HG03175 (cell line): ENCODE measurements around the gene GLI1.

ENCODE experiments used
- ATAC-seq: cut with Tn5 transposase; IDR thresholded peaks from one replicate; pipeline ENCODE4 v1.9.1; 2021; ENCODE audit warnings: mild to moderate bottlenecking, moderate library complexity; ENCODE audit not compliant: unreplicated experiment

GLI1 gene

DNA sequence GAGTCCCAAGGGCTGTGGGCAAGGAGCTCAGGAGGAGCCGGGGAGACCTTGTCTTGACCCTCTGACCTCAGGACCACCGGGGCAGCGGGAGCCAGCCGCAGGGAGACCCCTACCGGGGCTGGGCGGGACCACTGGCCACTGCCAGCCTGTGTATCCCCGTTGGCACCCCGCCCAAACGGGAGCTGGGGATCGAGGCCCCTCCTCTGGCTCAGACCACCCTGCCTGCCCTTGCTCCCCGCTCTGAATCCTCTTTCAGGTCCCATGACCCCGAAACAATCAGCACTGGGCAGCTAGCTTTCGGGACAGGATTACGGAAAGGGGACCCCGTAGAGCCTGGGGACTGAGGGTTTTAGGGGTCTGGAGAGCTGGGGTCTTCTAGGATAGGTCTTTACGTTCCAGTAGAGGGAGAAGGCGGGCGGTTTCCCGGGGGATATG is 1.3 kb downstream of the GLI1 start:
- no peak for ATAC-seq

DNA sequence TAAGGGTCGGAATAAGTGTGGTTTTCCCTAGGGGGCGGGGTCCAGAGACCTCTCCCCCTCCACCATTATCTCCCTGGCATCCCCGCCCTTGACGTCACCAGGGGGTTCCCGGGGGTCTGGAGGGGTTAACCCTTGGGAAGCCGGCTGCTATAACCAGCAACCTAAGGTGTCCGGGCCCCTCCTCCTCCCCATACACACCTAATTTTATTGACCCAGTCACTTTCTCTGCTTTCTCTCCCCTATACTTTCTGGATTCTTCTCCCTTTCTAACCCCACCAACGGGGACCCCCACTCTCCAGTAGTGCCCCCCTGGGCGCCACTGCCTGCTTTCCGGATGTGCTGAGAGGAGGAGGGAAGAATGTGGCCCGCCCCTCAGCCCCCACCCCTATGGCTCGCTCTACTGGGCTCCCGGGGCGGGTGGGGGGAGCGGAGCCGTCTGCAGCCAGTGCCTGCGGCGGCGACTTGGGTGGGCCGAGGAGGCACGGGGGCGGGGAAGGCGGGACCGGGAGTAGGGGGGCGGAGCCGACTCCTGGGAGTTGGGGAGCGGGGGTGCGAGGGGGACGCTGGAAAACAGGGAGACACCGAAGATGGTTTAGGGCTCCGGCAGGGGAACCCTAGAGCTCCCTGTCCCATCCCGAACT is 1.8 kb downstream of the GLI1 start:
- no peak for ATAC-seq

DNA sequence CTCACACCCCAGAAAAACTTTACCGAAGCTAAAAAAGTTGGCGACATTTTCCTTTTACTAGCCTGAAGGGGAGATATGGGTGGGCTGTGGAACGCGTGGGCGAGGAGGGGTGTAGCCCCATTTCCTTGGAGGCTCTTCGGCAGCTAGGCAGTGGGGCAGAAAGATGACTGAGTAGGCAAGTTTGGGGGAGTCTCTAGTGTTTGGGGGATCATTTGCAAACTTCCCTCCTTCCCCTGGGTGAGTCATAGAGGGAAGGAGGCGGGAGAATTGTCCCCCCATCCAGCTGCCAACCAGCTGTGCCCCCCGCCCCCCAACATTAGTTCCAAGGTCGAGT is 2.3 kb downstream of the GLI1 start:
- ATAC-seq = no peak

DNA sequence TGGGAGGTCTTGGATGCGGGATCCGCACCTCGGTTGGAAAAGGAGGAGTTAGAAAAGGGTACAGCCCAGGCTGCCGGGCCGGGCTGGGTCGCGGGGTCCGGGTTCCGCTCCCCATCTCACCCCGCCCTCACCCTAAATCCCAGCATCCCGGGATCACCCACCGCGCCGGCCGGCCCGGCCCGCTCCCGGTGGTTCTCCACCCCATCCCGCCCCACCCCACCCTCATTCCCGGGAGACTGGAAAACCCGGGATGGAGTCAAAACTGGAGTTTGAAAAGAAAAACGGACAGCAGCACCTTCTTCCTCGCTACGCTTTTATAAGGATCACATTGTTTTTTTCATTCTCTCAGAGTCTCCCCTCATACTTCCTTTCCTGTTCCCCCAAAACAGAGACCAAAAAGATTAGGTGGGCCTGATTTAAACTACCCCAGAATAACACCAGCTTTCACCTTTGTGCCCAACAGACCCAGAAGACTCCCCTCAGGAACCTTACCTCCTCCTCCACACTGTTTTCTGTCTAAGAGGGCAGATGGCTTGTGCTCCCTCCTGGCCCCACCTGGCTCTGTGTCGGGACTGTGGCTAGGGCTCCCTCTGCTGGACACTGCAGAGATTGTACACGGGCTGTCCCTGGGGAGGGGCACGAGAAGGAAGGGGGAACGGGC is 2.8 kb downstream of the GLI1 start:
- ATAC-seq = peak; percentile 70

DNA sequence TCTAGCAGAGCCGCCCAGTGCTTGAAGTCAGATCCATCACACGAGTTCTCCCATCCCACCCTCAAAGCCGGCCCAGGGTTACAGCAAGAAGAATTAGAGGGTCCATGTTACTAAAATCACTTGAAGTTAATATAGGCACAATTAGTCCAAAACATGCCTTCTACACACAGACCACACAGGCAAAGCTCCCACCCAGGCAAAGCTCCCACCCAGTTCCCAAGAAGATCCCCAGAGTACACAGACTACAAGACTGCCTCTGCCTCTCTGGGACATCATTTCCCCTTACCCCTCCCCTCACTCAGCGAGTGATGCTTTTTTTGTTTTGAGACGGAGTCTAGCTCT is 3.3 kb downstream of the GLI1 start:
- ATAC-seq = no peak

DNA sequence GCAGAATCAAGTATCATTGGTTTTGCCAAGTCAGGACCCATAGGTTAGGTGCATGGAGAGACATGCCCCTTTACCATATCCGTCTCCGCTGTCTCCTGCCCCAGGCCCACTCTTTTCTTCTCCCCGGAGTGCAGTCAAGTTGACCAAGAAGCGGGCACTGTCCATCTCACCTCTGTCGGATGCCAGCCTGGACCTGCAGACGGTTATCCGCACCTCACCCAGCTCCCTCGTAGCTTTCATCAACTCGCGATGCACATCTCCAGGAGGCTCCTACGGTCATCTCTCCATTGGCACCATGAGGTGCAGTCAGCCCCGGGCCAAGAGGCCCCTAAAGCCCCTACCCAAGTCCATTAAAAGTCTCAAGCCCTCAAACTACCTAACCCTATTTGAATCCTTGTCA is 5.0 kb downstream of the GLI1 start:
- no peak for ATAC-seq

DNA sequence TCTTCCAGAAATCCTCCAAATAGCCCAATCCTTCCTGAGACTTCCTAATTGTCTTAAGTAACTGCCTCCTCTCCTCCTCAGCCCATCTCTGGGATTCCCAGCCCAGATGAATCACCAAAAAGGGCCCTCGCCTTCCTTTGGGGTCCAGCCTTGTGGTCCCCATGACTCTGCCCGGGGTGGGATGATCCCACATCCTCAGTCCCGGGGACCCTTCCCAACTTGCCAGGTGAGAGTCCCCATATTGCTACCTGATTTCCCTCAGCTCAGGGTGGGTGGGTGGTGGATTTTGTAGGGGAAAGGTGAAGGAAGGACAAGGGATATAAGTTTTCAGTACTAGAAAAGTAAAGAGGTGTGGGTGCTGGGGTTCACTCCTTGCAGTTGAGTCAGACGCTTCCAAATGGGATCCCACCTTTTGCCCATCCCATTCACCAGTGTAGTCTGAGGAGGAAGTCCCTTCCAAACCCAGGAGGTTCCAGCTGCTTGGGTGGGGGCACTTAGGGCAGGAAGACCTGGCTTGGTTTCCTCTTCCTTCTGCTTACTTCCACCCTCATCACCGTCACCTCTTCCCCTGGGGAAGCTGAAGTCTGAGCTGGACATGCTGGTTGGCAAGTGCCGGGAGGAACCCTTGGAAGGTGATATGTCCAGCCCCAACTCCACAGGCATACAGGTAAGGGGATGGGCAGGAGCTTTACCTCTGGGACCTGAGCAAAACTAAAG is 5.6 kb downstream of the GLI1 start:
- no peak for ATAC-seq

DNA sequence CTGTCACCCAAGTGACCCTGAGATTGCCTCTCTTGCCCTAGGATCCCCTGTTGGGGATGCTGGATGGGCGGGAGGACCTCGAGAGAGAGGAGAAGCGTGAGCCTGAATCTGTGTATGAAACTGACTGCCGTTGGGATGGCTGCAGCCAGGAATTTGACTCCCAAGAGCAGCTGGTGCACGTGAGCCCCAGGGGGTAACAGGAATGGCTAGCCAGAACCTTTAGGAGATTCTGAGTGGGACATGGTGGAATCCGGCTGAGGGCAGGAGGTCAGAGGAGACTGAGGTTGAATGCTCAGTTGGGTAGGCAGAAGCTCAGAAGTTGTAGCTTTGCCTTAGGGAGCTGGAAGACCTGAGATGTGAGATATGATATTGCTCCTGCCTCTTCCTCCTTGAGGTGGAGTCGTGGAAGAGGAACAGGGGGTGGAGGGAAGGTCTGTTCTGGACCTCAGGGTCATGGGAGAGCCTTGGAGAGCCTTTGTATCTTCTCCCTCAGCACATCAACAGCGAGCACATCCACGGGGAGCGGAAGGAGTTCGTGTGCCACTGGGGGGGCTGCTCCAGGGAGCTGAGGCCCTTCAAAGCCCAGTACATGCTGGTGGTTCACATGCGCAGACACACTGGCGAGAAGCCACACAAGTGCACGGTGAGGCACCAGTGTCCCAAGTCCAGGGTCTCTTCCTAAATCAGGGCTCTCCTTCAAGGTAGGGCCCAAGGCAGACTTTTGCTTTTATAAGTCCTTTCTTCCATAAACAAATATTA is 6.3 kb downstream of the GLI1 start:
- no peak for ATAC-seq

DNA sequence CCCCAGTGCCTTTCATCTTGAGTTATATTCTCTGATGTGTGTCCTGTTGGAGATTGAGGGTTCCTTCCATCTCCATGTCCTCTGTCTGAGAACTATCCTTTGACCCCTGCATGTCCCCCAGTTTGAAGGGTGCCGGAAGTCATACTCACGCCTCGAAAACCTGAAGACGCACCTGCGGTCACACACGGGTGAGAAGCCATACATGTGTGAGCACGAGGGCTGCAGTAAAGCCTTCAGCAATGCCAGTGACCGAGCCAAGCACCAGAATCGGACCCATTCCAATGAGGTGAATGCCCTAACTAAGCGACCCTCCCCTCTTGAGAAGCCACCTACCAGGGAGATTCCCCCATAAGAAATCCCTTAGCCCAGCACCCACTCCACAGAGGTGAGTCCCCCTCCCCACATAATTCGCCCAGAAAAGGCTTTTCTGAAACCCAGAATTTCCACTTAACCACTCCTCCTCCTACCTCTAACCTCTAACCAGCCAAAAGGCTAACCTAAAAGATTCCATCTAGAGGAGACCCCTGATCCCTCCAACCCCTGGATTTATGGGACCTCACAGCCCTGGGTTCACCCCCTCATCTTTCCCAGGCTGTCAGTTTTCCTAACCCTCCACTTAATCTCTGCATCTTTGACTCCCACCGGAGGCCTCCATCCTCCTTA is 7.8 kb downstream of the GLI1 start:
- ATAC-seq = no peak

DNA sequence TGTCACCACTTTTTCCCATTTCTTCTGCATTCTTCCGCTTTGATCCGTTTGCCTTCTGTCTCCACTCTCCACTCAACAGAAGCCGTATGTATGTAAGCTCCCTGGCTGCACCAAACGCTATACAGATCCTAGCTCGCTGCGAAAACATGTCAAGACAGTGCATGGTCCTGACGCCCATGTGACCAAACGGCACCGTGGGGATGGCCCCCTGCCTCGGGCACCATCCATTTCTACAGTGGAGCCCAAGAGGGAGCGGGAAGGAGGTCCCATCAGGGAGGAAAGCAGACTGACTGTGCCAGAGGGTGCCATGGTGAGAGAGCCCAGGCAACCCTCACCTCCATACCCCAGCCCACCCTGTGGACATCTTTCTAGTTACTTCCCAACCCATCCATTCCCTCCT is 8.3 kb downstream of the GLI1 start:
- ATAC-seq = no peak

DNA sequence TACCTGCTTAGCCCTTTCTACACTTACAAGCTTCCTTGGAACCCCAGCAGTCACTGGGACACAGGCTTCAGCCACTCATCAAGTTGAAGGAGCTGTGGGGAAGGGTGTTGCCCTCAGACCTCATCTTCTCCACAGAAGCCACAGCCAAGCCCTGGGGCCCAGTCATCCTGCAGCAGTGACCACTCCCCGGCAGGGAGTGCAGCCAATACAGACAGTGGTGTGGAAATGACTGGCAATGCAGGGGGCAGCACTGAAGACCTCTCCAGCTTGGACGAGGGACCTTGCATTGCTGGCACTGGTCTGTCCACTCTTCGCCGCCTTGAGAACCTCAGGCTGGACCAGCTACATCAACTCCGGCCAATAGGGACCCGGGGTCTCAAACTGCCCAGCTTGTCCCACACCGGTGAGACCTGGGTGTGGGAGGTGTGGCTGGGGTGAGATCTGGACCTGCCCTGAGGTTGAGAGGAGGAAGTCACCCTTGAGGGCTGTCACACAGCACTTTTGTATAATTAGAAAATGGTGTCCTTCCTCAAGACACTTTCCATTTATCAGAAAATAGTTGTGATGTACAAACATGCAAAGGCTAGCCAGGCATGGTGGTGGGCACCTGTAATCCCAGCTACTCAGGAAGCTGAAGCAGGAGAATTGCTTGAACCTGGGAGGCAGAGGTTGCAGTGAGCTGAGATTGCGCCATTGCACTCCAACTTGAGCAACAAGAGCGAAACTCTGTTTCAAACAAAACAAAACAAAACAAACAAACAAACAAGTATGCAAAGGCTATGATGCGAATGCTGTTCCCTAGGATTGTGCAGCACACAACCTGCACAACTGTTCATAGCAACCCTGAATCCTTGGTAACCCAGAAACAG is 9.9 kb downstream of the GLI1 start:
- no peak for ATAC-seq

DNA sequence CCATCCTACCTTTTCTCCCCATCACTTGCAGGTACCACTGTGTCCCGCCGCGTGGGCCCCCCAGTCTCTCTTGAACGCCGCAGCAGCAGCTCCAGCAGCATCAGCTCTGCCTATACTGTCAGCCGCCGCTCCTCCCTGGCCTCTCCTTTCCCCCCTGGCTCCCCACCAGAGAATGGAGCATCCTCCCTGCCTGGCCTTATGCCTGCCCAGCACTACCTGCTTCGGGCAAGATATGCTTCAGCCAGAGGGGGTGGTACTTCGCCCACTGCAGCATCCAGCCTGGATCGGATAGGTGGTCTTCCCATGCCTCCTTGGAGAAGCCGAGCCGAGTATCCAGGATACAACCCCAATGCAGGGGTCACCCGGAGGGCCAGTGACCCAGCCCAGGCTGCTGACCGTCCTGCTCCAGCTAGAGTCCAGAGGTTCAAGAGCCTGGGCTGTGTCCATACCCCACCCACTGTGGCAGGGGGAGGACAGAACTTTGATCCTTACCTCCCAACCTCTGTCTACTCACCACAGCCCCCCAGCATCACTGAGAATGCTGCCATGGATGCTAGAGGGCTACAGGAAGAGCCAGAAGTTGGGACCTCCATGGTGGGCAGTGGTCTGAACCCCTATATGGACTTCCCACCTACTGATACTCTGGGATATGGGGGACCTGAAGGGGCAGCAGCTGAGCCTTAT is 10.8 kb downstream of the GLI1 start:
- ATAC-seq = no peak

DNA sequence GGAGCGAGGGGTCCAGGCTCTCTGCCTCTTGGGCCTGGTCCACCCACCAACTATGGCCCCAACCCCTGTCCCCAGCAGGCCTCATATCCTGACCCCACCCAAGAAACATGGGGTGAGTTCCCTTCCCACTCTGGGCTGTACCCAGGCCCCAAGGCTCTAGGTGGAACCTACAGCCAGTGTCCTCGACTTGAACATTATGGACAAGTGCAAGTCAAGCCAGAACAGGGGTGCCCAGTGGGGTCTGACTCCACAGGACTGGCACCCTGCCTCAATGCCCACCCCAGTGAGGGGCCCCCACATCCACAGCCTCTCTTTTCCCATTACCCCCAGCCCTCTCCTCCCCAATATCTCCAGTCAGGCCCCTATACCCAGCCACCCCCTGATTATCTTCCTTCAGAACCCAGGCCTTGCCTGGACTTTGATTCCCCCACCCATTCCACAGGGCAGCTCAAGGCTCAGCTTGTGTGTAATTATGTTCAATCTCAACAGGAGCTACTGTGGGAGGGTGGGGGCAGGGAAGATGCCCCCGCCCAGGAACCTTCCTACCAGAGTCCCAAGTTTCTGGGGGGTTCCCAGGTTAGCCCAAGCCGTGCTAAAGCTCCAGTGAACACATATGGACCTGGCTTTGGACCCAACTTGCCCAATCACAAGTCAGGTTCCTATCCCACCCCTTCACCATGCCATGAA is 11.5 kb downstream of the GLI1 start:
- no peak for ATAC-seq

DNA sequence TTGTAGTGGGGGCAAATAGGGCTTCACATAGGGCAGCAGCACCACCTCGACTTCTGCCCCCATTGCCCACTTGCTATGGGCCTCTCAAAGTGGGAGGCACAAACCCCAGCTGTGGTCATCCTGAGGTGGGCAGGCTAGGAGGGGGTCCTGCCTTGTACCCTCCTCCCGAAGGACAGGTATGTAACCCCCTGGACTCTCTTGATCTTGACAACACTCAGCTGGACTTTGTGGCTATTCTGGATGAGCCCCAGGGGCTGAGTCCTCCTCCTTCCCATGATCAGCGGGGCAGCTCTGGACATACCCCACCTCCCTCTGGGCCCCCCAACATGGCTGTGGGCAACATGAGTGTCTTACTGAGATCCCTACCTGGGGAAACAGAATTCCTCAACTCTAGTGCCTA is 12.1 kb downstream of the GLI1 start:
- no peak for ATAC-seq

DNA sequence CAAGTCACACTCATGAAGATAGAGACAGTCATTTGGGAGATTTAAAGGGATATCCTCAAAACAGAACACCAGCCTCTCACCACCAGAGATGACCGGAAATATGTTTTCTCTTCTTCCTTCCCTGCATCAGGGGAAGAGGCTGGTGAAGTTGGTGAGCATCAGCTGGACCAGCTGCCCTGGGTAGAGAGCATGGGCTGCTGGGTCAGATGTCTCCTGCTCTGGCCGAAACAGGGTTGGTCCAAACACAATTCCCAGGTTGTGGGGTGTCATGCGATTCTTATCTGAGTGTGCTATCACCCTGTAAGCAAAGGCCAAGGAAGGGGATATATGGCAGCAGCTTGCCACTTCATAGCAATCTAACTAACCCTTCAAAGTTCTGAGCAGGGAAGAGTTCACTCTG is 12.8 kb downstream of the GLI1 start:
- ATAC-seq = no peak

DNA sequence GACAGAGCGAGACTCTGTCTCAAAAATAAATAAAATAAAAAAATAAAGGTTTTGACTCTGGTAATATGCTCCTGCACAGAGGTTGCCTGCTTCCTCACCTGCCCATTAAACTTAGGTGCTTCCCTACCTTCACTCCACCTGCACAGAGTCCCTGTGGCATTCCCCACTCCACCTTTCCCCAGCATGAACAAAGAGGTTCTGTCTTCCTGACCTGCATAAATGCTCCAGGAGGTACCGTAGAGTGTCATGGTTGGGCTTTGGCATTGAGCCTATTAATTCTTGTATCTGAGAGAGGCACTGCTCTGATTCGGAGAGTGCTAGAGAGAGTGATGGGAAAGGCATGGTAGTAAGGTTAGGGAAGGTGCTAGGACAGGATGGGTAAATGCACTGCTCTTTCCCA is 13.8 kb downstream of the GLI1 start:
- ATAC-seq = no peak

DNA sequence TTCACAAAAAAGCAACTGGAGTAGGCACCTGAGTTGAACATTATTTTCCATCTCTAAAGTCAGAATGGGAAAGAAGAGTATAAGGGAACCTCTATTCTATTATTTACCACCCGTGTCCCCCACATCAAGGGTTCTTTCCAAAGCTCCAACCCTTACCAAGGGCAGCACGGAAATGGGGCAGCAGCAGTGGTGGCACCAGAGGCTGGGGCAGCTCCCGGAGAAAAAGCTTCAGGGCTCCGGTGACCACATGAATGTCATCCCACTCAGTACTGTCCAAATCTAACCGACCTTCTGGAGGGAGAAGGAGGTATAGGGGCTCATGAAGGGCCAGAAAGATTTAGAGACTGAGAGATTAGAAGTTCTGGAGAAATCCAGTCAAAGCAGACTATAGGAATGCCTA is 14.3 kb downstream of the GLI1 start:
- ATAC-seq = no peak

DNA sequence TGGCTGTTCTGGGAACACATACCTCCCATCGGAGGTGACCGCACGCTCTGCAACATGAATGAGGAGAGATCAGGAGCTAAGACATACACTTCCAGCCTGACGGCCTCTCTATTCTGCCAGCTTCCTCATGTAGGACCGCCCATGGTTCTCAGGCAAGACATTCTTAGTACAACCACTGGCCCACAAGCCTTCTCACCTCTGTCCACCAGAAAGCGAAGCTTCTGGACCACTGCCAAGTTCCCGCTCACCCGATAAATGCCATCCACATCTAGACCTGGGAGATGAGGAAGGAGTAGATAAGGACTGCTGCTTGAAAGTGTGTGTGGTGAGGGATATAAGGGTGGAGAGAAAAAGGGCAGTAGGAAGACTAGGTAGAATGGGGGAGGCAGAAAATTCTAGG is 14.8 kb downstream of the GLI1 start:
- no peak for ATAC-seq

DNA sequence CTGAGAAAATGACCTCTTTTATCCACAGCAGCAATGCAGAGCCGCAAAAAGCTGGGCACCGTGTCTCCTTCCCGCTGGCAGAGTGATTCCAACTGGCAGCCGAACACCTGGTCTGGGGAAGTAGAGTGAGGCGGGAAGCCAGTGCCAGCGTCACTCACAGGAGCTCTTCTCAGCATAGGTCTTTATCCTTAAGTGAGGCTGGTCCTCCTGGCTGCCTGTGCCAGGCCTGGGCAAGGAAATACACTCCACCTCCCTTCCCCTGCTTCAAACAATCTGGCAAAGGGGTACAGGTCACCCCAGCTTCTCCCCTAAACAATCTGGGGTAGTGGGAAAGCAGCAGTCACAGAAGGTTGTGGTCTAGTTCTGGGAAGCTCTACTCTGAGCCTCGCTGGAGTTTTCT is 15.3 kb downstream of the GLI1 start:
- no peak for ATAC-seq
